Muscle of arm (tissue), 14 donors: Measurements from ENCODE around the gene FBXO27. TPM values are rescaled to one million over a fixed set of nuclear protein-coding genes. Genes with fewer than 3 reads are reported as not detected.
"Not testable (repeated sequence)": the region's sequence is repeated elsewhere in the genome, so short reads cannot be mapped to it uniquely, and the experiment has no call there.

Experiments
- DNase-seq: peaks from one replicate; pipeline ENCODE4 v3.0.0-alpha.2; 2013
- long read RNA-seq, 11 donors: transcript quantifications; one replicate each; lab custom pipeline, GENCODE V29; 2026
- polyA plus RNA-seq, 12 donors: library from polyadenylated mRNA; unstranded; fragments of 120-200 nt; gene quantifications; one replicate each; pipeline ENCODE4 v1.2.1, GENCODE V29; 2013; ENCODE audit not compliant: insufficient read length in 12 of 12

The FBXO27 gene, protein sequence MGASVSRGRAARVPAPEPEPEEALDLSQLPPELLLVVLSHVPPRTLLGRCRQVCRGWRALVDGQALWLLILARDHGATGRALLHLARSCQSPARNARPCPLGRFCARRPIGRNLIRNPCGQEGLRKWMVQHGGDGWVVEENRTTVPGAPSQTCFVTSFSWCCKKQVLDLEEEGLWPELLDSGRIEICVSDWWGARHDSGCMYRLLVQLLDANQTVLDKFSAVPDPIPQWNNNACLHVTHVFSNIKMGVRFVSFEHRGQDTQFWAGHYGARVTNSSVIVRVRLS
- polyA plus RNA-seq: 10 to 100 TPM in 1 of 12 donors, 1 to 10 TPM in 9, under 1 TPM in 1, not detected in 1; 0.89 to 10.3 (median 2.5) TPM
- long read RNA-seq, donor 1: 0 reads
- long read RNA-seq, donor 2: 0 reads
- long read RNA-seq, donor 3: 0 reads
- long read RNA-seq, donor 4: 0 reads
- long read RNA-seq, donor 5, partial matches to known transcripts: 0 of 1 reads
- long read RNA-seq, donor 5, other reads (novel, unspliced or antisense): 0 of 1 reads
- long read RNA-seq, donor 6: 0 reads
- long read RNA-seq, donor 7: 0 reads
- long read RNA-seq, donor 8: 0 reads
- long read RNA-seq, donor 9: 0 reads
- long read RNA-seq, donor 10: 0 reads
- long read RNA-seq, donor 11: 0 reads

- no peak for DNase-seq
Measured at GRCh38 chr19:39032063-39032918, at the start of gene FBXO27. TSS of gene FBXO27 (minus strand) at chr19:39032549. CDS start at chr19:39032227, 322 bp downstream.

GRCh38 chr19:39080431-39080830, 48.1 kb upstream of the FBXO27 start:
- DNase-seq: no peak

- no peak for DNase-seq
Measured at GRCh38 chr19:39078436-39079200, 46.3 kb upstream of the FBXO27 start.

DNA sequence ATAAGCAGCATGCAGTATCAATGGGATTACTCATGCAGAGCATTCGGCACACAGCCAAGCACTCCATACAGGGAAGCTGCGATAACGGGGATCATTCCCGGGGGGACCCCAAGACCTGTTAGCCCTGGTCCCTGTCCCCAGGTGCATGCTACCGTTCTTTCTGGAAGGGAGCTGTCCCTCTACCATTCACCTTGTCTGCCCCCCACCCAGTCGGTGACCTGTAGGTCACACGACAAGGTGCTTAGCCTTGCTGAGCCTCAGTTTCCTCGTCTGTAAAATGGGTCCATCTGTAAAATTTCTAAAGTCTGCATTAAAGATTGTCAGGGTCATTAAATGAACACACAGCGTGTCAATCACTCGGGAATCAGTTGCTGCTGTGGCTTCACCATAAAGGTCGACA, 45.0 kb upstream of the FBXO27 start:
- no peak for DNase-seq

GRCh38 chr19:39074942-39075341, 42.6 kb upstream of the FBXO27 start:
- no peak for DNase-seq

DNA sequence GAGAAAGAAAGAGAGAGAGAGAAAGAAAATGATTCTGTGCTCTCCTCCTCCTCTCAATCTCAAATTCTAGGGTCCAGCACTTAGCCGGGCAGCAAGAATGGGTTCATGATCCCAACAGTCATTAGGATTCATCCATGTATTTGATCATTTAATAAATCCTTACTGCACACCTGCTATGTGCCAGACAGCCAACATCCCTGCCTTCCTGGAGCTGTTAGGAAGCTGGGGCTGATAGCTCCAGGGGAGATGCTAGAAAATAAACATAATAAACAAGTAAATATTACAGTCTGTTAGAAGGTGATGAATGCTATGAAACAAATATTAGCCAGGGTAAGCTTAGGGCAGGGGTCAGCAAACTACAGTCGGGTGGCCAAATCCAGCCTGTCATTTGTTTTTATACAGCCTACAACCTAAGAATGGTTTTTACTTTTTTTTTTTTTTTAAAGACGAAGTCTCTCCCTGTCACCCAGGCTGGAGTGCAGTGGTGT, 41.9 kb upstream of the FBXO27 start:
- no peak for DNase-seq

- DNase-seq: no peak
Measured at GRCh38 chr19:39070888-39071287, 38.5 kb upstream of the FBXO27 start.

DNA sequence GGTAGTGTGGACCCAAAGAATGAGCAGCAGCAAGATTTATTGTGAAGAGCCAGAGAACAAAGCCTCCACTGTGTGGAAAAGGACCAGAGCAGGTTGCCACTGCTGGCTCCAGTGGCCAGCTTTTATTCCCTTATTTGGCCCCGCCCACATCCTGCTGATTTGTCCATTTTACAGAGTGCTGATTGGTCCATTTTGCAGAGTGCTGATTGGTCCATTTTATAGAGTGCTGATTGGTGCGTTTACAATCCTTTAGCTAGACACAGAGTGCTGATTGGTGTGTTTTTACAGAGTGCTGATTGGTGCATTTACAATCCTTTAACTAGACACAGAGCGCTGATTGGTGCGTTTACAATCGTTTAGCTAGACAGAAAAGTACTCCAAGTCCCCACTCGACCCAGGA, 35.9 kb upstream of the FBXO27 start:
- not testable (repeated sequence) for DNase-seq

GRCh38 chr19:39067104-39067503, 34.8 kb upstream of the FBXO27 start:
- DNase-seq: no peak

DNA sequence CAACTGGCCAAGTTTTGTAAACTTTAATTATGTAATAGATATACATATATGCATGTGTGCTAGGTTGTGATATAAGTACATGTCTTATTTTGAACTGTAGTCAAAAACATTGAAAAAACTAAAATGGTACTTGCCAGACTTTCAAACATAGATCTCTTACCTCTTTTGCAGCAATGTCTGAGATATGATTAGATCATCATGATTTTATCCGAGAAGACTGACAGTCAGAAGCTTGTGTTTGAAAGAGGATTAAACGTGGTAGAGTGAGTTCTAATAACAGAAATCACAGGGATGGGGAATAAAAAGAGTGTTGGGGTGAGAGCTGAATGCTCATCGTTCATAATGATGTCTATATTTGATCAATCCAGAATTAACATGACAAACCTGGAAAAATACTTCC, 33.6 kb upstream of the FBXO27 start:
- DNase-seq: no peak

- DNase-seq: no peak
Measured at GRCh38 chr19:39064405-39064804, 32.1 kb upstream of the FBXO27 start.

GRCh38 chr19:39060171-39060570, 27.8 kb upstream of the FBXO27 start:
- no peak for DNase-seq

DNA sequence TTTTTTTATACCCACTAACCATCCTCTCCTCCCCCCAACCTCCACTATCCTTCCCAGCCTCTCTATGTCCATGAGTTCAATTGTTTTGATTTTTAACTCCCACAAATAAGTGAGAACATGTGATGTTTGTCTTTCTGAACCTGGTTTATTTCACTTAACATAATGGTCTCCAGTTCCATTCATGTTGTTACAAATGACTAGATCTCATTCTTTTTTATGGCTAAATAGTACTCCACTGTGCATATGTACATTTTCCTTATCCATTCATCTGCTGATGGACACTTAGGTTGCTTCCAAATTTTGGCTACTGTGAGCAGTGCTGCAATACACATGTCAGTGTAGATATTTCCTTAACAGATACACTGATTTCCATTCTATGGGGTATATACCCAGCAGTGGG, 27.0 kb upstream of the FBXO27 start:
- no peak for DNase-seq

DNA sequence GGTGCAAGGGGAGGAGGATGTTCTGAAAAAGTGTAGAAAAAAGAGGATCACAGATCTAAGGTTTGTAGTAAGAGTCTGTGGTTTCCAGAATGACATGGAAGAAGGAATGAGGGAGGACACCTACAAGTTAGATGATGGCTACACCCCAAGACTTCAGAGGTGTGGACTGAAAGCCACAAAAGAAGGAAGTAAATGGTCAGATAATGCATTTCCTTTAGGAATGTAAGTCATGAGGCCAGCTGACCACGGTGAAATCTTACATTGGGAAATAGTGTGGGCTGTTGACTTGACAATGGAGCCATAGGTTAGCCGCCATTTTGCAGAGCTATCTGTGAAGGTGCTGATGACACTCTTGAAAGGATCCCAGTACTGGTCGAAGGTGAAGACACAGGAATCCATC, 25.3 kb upstream of the FBXO27 start:
- DNase-seq: no peak

DNA sequence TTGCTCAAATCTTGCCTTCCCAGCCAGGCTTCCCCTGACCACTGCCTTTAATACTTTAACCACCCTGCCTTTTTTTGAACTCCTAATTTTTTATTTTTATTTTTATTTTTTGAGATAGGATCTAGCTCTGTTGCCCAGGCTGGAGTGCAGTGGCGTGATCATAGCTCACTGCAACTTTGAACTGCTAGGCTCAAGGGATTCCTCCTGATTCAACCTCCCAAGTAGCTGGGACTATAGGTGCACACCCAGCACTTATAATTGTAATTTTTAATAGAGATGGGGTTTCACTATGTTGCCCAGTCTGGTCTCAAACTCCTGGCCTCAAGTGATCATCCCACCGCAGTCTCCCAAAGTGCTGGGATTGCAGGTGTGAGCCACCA, 21.7 kb upstream of the FBXO27 start:
- no peak for DNase-seq

GRCh38 chr19:39053276-39054090, 21.1 kb upstream of the FBXO27 start:
- no peak for DNase-seq

DNA sequence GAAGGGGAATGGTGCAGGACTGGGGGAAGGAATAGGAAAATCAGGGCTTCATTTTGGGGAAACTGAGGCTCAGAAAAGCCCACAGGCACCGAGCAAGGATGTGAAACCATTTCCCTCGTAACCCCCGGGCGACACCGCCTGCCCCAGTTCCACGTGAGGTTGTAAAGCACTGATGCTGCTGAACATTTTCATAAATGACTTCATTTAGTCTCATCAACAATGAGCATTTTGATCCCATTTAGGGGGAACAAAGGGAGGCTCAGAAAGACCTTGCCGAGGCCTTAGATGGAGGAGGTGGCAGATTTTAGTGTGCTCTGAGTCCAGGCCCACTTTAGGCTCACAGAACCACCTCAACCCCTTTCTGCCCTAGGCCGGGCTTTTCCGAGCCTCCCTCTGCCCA, 20.5 kb upstream of the FBXO27 start:
- DNase-seq: no peak

- peak; percentile 27 for DNase-seq
Measured at GRCh38 chr19:39052243-39052746, 19.9 kb upstream of the FBXO27 start.

DNA sequence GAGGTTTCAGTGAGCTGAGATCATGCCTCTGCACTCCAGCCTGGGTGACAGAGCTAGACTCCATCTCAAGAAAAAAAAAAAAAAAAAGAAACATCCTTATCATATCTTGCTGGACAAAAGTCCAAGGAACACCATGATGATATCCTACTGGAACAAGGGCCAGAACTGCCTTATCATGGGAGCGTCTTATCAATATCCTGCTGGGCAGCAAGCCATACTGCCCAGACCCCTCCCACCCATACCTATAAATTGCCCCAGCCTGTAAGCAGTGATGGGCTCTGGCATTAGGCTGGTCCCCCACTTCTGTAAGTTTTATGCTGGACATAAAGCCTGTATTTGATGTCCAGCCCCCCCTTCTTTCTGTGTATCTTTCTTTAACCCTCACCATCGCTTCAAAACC, 14.7 kb upstream of the FBXO27 start:
- no peak for DNase-seq

GRCh38 chr19:39046037-39046821, 13.9 kb upstream of the FBXO27 start:
- DNase-seq: no peak
